HG03103 (cell line): Measurements from ENCODE around the gene TLNRD1.

Experiments
- ATAC-seq: cut with Tn5 transposase; IDR thresholded peaks from one replicate; pipeline ENCODE4 v1.9.1; 2021; ENCODE audit warnings: low read depth; ENCODE audit not compliant: unreplicated experiment

TLNRD1 gene

GRCh38 chr15:81025721-81026370 is 25.1 kb downstream of the TLNRD1 start:
- no peak for ATAC-seq

DNA sequence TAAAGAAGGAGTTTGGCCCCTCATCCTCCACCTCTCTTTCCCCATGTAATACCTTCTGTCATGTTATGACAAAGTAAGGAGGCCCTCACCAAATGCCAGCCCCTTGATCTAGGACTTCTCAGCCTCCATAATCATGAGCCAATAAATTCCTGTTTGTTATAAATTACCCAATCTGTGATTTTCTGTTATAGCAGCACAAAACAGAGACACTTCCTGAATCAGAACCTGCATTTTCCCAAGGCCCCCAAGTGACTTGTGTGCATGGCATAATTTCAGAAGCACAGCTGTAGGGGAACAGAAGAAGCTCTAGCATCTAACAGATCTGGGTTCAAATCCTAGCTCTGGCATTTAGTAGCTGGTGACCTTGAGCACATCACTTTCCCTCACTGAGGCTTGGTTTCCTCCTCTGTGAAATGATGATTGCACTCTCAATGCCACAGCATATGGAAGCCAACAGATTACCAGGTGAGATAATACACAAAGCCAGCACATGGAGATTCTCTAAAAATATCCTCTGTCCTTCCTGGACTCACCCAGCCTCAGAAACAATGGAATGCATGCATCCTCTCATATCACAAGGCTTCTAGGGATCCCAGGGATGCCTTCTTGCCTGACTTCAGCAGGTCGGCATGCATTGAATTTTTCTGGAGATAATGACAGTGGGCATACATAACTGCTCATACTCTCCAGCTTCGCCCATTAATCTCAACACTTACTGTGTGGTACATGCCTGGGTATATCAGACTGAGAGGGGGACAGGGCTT is 26.3 kb downstream of the TLNRD1 start:
- no peak for ATAC-seq

DNA sequence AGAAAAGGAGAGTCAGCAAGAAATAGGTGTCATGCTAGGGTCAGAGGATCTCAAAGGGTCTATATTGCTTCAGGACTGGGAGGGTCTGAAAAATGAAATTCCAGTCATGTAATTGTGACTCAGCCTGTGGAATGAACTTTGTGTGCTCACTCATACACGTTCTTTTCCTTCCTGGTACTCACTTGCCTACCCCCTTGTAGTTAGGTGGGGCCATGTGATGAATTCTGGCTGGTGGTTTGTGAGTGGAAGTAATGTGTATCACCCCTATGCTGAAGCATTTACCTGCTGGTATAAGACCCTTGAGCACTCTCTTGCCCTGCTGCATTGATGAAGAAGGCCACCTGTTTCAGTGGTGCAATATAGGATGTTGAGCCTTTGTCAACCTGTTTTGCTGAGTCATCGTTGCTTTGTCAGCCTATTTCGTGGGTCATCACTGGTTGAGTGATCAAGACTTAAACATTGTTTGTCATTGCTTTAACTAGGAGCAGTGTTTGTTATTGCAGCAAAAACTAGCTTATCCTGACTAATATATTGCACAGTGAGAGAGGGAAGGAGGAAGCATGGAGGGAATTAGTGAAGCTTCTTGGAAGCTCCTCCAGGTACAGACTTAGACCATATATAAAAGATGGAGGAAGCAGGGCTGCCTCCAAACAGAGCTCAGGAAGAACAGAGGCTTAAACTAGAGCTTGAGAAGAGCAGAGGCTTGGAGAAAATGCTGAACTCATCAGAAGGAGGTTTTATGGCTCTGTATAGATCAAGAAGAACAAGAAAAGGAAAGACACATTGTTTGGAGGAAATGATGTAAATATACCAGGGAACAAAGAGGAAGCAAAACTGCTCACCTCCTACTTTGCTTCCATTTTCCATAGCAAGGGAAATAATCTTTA is 28.9 kb downstream of the TLNRD1 start:
- no peak for ATAC-seq

- ATAC-seq, result no peak
These were observed 29.6 kb downstream of the TLNRD1 start for GRCh38 chr15:81030301-81030750.

DNA sequence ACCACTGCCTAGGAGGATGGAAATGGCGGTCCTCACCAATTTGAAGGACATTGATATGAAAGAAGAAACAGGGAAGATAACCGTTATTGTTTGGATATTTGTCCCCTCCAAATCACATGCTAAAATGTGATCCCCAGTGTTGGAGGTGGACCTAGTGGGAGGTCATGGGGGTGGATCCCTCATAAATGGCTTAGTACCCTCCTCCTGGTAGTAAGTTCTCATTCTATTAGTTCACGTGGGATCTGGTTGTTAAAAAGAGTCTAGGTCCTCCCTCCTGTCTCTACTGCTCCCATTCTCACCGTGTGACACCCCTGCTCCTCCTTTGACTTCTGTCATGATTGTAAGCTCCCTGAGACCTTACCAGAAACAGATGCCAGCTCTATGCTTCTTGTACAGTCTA is 30.5 kb downstream of the TLNRD1 start:
- no peak for ATAC-seq

DNA sequence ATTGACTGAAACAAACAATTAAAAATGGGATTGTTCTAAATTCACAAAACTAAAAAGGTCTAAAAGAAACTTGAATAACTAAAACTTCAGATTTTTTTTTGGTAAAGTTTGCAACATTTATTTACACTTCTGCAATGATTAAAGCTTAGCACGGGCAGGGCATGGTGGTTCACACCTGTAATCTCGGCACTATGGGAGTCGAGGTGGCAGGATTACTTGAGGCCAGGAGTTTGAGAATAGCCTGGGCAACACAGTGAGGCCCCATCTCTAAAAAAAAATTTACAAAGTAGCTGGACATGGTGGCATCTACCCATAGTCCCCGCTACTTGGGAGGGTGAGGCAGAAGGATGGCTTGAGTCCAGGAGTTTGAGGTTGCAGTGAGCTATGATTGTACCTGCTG is 31.6 kb downstream of the TLNRD1 start:
- no peak for ATAC-seq

DNA sequence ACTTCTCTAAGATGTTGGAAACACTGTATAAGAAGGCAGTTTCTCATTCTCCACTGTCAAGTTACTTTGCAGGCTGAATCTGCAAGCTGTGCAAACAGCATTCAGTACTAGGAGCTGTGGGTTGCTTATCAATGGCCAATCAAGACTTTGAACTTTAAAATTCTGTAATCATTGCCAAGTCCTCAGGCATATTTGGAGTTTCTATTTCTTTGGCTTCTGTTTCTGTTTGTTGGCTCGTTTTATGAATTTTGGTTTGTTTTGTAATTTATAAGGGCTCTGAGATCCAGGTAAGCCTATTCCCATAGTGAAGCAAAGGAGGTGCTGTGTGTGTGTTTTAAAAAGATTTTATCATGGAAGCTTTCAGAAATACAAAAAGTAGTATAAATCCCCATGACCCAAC is 32.1 kb downstream of the TLNRD1 start:
- no peak for ATAC-seq

DNA sequence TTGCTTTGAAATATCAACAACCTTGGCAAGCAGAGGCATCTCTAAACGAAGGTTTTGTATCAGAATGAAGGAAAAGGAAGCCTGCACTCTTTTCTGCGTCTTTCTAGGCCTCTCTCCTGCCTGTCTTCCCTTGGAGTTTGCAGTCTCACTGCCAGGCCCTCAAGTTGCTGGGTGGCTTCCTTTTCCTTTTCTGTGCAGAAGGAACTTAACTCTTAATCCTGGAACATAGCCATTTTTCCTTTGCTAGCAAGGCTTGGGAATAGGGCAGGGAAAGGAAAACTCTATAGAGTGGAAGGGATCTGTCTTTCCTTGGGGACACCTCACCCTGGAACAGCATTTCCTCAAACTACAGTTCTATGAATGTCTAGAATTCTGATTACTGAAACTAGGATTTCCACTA is 32.8 kb downstream of the TLNRD1 start:
- ATAC-seq, result no peak

GRCh38 chr15:81037952-81038743 is 37.4 kb downstream of the TLNRD1 start:
- ATAC-seq, result no peak

DNA sequence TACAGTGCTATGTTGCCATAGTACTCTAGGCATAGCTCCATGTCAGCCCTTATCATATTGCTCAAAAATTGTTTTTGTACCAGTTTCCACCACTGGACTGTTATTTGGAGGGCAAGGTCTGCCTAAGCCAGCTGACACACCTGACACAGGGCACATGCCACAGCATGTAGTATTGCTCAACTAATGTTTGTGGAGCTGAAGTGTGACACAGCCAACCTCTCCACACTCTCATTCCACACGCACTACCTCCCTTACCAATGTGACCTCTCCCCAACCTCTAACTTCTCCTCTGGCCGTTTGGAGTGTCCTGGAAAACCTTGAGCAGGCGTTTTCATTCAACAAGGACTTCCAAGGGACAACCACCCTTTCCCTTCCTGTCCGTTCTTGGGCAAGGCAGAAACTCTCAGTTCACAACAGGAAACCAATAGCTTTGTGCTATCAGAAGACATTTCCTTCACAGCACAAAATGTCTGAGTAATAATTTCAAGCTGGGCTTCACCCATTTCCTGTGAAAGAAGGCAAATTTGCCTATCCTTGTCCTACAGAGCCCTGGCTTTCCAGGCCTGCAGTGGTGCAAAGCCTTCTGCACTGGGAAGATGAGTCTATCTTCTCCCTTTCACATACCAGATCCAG is 38.4 kb downstream of the TLNRD1 start:
- ATAC-seq, result no peak

DNA sequence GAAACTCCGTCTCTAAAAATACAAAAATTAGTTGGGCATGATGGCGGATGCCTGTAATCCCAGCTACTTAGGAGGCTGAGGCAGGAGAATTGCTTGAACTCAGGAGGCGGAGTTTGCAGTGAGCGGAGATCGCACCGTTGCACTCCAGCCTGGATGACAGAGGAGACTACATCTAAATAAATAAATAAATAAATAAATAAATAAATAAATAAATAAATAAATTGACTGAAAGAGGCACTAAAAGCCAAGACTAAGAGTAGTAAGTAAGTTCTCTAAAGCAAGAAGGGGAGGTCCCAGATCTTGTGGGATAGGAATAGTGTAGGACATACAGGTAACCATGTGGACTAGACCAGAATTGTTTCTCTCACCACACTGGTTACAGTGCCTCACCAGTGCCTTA is 40.0 kb downstream of the TLNRD1 start:
- ATAC-seq, result no peak

GRCh38 chr15:81043281-81043934 is 42.7 kb downstream of the TLNRD1 start:
- ATAC-seq, result no peak

GRCh38 chr15:81043935-81044575 is 43.3 kb downstream of the TLNRD1 start:
- ATAC-seq, result no peak

GRCh38 chr15:81046290-81046689 is 45.6 kb downstream of the TLNRD1 start:
- no peak for ATAC-seq

DNA sequence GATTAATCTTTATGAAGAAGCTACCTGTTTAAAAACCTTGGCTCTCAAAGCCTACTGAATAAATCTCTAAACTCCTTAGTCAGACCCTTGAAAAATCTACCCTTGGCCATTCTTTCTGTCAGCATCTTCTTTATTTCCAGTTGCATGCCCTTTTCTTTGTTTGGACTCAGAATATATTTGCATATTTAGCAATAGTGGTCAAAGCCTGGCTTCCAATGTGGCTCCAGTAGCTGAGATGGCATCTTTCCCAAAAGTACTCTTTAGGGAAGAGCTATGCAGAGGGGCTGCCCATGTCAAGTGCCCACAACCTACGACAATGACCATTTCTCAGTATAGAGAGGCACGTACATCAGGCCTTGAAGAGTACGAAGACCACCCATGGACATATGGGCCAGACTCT is 47.2 kb downstream of the TLNRD1 start:
- no peak for ATAC-seq

GRCh38 chr15:81049835-81050234 is 49.1 kb downstream of the TLNRD1 start:
- ATAC-seq, result no peak

DNA sequence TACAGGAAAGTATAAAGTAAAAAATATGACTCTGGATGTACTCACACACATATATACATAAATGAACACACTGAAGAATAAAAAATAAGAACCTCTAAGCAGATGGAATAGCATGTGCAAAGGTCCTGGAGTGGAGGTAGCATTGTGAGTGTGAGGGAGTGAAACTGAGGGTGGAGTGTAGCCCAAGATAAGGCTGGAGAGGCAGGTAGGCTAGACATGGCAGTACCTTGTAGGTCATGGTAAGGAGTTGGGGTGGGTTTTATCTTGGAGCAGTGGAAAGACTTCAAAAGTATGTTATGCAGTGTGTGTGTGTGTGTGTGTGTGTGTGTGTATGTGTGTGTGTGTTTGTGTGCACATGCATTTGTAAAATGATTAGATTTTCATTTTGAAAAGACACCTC is 49.5 kb downstream of the TLNRD1 start:
- no peak for ATAC-seq

GRCh38 chr15:81050805-81051204 is 50.1 kb downstream of the TLNRD1 start:
- ATAC-seq, result no peak

GRCh38 chr15:81052046-81052445 is 51.3 kb downstream of the TLNRD1 start:
- ATAC-seq, result no peak
